OCI-LY7 (cell line): Measurements from ENCODE around the gene RTP5. TPM values are rescaled to one million over a fixed set of nuclear protein-coding genes. Genes with fewer than 3 reads are reported as not detected.
"Not testable (repeated sequence)": the region's sequence is repeated elsewhere in the genome, so short reads cannot be mapped to it uniquely, and the experiment has no call there.

Experiments
- BruUV-seq: library from RNA; stranded (reverse); fragments of 400-500 nt; replicated peaks from 2 replicates; lab custom pipeline; 2021; lab: Mats Ljungman, UMichigan
- CTCF ChIA-PET: fragments of 300-600 bp; sonication (Branson Sonifier 250); formaldehyde crosslinking; loops from one replicate; lab custom pipeline; 2022; ENCODE audit warnings: antibody characterized with exemption; ENCODE audit not compliant: unreplicated experiment; lab: Charles Lee
- POLR2A ChIA-PET: fragments of 300-600 bp; sonication (Branson Sonifier 250); formaldehyde crosslinking; loops from one replicate; lab custom pipeline; 2022; ENCODE audit warnings: antibody characterized with exemption; lab: Charles Lee
- DNase-seq: peaks from one replicate; pipeline ENCODE4 v3.0.0-alpha.2; 2015; ENCODE audit warnings: low spot score
- H2AFZ ChIP-seq: fragments of 200-600 bp; sonication (generic), shearing (Covaris generic); 2 replicates; pipeline ENCODE4 v1.6.1; 2014; ENCODE audit warnings: mild to moderate bottlenecking, antibody characterized with exemption, low read length, moderate library complexity
- H3K27ac ChIP-seq: fragments of 200-600 bp; sonication (generic); 2 replicates; pipeline ENCODE4 v1.5.1; 2014; ENCODE audit warnings: mixed run types, low read depth, mild to moderate bottlenecking, moderate library complexity, low read length, inconsistent platforms; ENCODE audit not compliant: poor library complexity, severe bottlenecking
- H3K36me3 ChIP-seq: fragments of 200-600 bp; sonication (generic); 2 replicates; pipeline ENCODE4 v1.6.1; 2014; ENCODE audit warnings: mild to moderate bottlenecking, antibody characterized with exemption, low read length, moderate library complexity, mixed read lengths; ENCODE audit not compliant: insufficient read depth
- H3K4me1 ChIP-seq: fragments of 200-600 bp; sonication (generic); 2 replicates; pipeline ENCODE4 v1.5.1; 2014; ENCODE audit warnings: mild to moderate bottlenecking, low read length; ENCODE audit not compliant: insufficient read depth, poor library complexity, severe bottlenecking
- H3K4me2 ChIP-seq: fragments of 200-600 bp; sonication (generic); 2 replicates; pipeline ENCODE4 v1.6.1; 2014; ENCODE audit warnings: mild to moderate bottlenecking, low read length
- H3K4me3 ChIP-seq: fragments of 200-600 bp; sonication (generic); 2 replicates; pipeline ENCODE4 v1.5.1; 2014; ENCODE audit warnings: mild to moderate bottlenecking, low read depth, low read length; ENCODE audit not compliant: poor library complexity, severe bottlenecking
- H3K79me2 ChIP-seq: fragments of 200-600 bp; sonication (generic); 2 replicates; pipeline ENCODE4 v1.6.1; 2016; ENCODE audit warnings: low read depth, mild to moderate bottlenecking, low read length, moderate library complexity, mixed read lengths; ENCODE audit not compliant: insufficient read depth
- H3K9me2 ChIP-seq: fragments of 200-600 bp; sonication (generic); 2 replicates; pipeline ENCODE4 v1.6.1; 2016; ENCODE audit warnings: mild to moderate bottlenecking, low read length, mixed read lengths; ENCODE audit not compliant: insufficient read depth
- H3K9me3 ChIP-seq: fragments of 200-600 bp; sonication (generic); 2 replicates; pipeline ENCODE4 v1.6.1; 2014; ENCODE audit warnings: mild to moderate bottlenecking, mixed run types, low read length, mixed read lengths
- H4K20me1 ChIP-seq: fragments of 200-600 bp; sonication (generic); 2 replicates; pipeline ENCODE4 v1.6.1; 2014; ENCODE audit warnings: mild to moderate bottlenecking, antibody characterized with exemption, low read length, moderate library complexity, mixed read lengths; ENCODE audit not compliant: insufficient read depth
- EZH2phosphoT487 ChIP-seq: fragments of 200-600 bp; sonication (generic); IDR thresholded peaks from 2 replicates; pipeline ENCODE4 v1.6.1; 2018; ENCODE audit warnings: low read depth, borderline replicate concordance, mild to moderate bottlenecking, mixed run types, antibody characterized with exemption, low read length, moderate library complexity, mixed read lengths
- intact Hi-C: fragments of 100-400 bp; cut with micrococcal nuclease; formaldehyde crosslinking; loops from one replicate; pipeline ENCODE4 v1.10.0; 2022; ENCODE audit not compliant: unreplicated experiment
- total RNA-seq, 2 experiments: library from RNA; depleted of rRNA in 1 of 2; stranded (reverse); fragments of >200 nt in 1 of 2; shearing (Covaris generic) in 1 of 2; gene quantifications; 2 replicates each; pipeline ENCODE4 v1.2.3, GENCODE V29; 2014 to 2022
- TF ChIP-seq, protein P1 (sequence below): fragments of 200-600 bp; sonication (generic); conservative IDR thresholded peaks from 2 replicates; pipeline ENCODE4 v1.5.1; 2014; ENCODE audit warnings: mild to moderate bottlenecking, antibody characterized with exemption, low read length, moderate library complexity, mixed read lengths

The RTP5 gene
- total RNA-seq, 2 experiments from 2014 or later = not detected

DNA sequence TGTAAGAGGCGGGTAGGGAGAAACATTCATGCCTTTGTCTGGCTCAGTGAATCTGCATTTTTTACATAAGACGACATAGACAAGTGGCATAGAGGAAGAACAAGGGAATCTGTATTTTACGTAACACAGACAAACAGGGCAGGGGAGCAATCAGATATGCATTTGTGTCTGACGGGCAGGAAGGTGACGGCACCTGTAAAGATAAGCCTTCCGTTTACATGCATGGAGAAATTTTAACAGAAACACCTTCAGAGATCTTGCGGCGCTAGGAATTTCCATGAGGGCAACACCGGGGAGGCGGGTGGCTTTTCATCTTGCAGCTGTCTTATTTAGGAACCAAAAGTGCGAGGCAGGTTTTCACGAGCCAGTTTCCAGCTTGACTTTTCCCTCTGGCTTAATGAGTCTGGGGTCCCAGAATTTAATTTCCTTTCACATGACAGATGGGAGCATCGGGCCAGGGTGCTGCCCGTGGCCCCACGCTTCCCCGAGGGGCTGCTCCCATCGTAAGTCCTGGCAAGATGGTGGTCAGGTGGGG is 42.6 kb downstream of the RTP5 start:
- ChIA-PET CTCF (no interaction called here), POLR2A (no interaction called here)
- H4K20me1 ChIP-seq = no peaks in the 10 kb centered on the region
- no peak overlapping the region for H3K27ac ChIP-seq
- no peak for DNase-seq
- no peaks in the 10 kb centered on the region for H3K79me2 ChIP-seq
- no peak overlapping the region for H2AFZ ChIP-seq
- H3K36me3 ChIP-seq = 0 out of 2 replicates have a peak, but pooled peaks cover 7% of the 10 kb centered on the region
- no peak overlapping the region for H3K4me2 ChIP-seq
- H3K4me3 ChIP-seq = no peak overlapping the region
- no peak for TF ChIP-seq EZH2phosphoT487
- TF ChIP-seq, protein P1, sequence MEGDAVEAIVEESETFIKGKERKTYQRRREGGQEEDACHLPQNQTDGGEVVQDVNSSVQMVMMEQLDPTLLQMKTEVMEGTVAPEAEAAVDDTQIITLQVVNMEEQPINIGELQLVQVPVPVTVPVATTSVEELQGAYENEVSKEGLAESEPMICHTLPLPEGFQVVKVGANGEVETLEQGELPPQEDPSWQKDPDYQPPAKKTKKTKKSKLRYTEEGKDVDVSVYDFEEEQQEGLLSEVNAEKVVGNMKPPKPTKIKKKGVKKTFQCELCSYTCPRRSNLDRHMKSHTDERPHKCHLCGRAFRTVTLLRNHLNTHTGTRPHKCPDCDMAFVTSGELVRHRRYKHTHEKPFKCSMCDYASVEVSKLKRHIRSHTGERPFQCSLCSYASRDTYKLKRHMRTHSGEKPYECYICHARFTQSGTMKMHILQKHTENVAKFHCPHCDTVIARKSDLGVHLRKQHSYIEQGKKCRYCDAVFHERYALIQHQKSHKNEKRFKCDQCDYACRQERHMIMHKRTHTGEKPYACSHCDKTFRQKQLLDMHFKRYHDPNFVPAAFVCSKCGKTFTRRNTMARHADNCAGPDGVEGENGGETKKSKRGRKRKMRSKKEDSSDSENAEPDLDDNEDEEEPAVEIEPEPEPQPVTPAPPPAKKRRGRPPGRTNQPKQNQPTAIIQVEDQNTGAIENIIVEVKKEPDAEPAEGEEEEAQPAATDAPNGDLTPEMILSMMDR = no peak
- no TSS peak for BruUV-seq
- intact Hi-C loops = no loop called here
- H3K9me2 ChIP-seq = no peaks in the 10 kb centered on the region
- no peaks in the 10 kb centered on the region for H3K9me3 ChIP-seq
- H3K4me1 ChIP-seq = no peaks in the 10 kb centered on the region

DNA sequence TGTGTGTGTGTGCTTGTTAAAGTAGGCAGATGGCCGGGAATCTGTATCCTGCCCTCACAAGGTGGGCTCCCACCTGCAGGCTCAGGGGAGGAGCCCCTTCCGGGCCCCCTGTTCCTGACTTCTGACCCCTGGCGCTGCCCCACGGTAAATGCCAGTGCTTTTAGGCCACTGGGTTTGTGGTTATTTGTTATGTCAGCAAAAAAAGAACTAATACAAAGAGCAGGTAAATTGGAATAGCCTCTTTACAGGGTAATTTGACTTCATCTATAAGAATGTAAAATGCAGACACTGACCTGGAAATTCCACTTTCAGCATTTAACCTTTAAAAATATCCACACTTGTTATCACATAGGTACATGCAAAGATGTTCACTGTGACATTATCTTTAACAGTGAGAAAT is 44.2 kb downstream of the RTP5 start:
- ChIA-PET CTCF (no interaction called here), POLR2A (no interaction called here)
- no peaks in the 10 kb centered on the region for H3K9me3 ChIP-seq
- DNase-seq = no peak
- H3K9me2 ChIP-seq = no peaks in the 10 kb centered on the region
- no peaks in the 10 kb centered on the region for H3K4me1 ChIP-seq
- no peaks in the 10 kb centered on the region for H3K79me2 ChIP-seq
- no peak overlapping the region for H2AFZ ChIP-seq
- intact Hi-C loops = no loop called here
- H3K36me3 ChIP-seq = 0 out of 2 replicates have a peak, but pooled peaks cover 7% of the 10 kb centered on the region
- no peak overlapping the region for H3K4me2 ChIP-seq
- no TSS peak for BruUV-seq
- no peak overlapping the region for H3K4me3 ChIP-seq
- H3K27ac ChIP-seq = no peak overlapping the region
- H4K20me1 ChIP-seq = no peaks in the 10 kb centered on the region
- TF ChIP-seq, protein P1 = no peak
- no peak for TF ChIP-seq EZH2phosphoT487

DNA sequence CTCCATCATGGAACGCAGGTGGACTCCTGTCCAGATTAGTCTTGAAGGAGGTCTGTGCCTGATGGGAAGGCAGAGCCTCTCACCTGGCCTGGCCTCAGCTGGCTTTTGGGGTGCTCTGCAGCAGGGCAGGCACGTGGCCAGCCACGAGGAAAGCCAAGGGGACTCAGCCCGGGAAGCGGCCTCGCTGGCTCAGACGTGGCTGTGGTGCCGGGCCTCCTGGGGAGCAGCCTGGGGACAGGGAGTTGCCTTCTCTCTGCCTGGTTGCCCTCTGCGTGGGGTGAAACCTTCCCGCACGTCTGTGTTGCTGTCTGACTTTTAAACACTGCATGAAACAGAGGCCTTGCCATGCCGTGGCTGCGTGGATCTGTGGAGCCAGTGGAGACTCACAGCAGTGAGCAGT is 45.0 kb downstream of the RTP5 start:
- Histone ChIP-seq H3K9me3 (no peaks in the 10 kb centered on the region), H4K20me1 (no peaks in the 10 kb centered on the region), H3K79me2 (no peaks in the 10 kb centered on the region), H3K4me1 (no peaks in the 10 kb centered on the region), H3K27ac (no peak overlapping the region), H3K36me3 (0 out of 2 replicates have a peak, but pooled peaks cover 7% of the 10 kb centered on the region), H3K4me3 (no peak overlapping the region), H3K4me2 (no peak overlapping the region), H3K9me2 (no peaks in the 10 kb centered on the region), H2AFZ (no peak overlapping the region)
- intact Hi-C loops = no loop called here
- no peak for TF ChIP-seq EZH2phosphoT487
- TF ChIP-seq, protein P1 = no peak
- CTCF ChIA-PET = no interaction called here
- POLR2A ChIA-PET = no interaction called here
- no peak for DNase-seq
- no TSS peak for BruUV-seq

DNA sequence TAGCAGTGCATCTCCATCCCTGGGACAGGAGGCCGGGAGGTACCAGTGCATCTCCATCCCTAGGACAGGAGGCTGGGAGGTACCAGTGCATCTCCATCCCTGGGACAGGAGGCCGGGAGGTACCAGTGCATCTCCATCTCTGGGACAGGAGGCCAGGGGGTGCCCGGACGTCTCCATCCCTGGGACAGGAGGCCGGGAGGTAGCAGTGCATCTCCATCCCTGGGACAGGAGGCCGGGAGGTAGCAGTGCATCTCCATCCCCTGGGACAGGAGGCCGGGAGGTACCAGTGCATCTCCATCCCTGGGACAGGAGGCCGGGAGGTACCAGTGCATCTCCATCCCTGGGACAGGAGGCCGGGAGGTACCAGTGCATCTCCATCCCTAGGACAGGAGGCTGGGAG is 52.1 kb downstream of the RTP5 start:
- H3K36me3 ChIP-seq, H4K20me1 ChIP-seq, H3K27ac ChIP-seq, H3K4me1 ChIP-seq, H3K9me3 ChIP-seq, DNase-seq, H3K9me2 ChIP-seq, H3K4me2 ChIP-seq, H2AFZ ChIP-seq, intact Hi-C loops, H3K4me3 ChIP-seq, CTCF ChIA-PET, BruUV-seq, H3K79me2 ChIP-seq, POLR2A ChIA-PET: not testable (repeated sequence)
